HepG2 (cell line): ENCODE measurements around the gene DNAJC4. TPM values are rescaled to one million over a fixed set of nuclear protein-coding genes. Genes with fewer than 3 reads are reported as not detected.
A peak's percentile ranks its signal among the peaks of the same experiment; 100 is the strongest.

Experiments used
- AGO1 ChIP-seq: fragments of 200-400 bp; formaldehyde crosslinking; IDR thresholded peaks from 2 replicates; pipeline ENCODE4 v1.6.1; 2017; ENCODE audit warnings: mild to moderate bottlenecking, low read depth, low read length, moderate library complexity; ENCODE audit not compliant: poor library complexity, severe bottlenecking
- EHMT2 ChIP-seq: fragments of 200-600 bp; sonication (generic); IDR thresholded peaks from 2 replicates; pipeline ENCODE4 v1.7.0; 2017; ENCODE audit warnings: antibody characterized with exemption, low read depth, low read length, borderline replicate concordance
- MATR3 ChIP-seq: sonication (generic); formaldehyde crosslinking; IDR thresholded peaks from 2 replicates; pipeline ENCODE4 v1.4.0; 2020; ENCODE audit warnings: missing genetic modification reagents
- NFIB ChIP-seq: sonication (generic); formaldehyde crosslinking; IDR thresholded peaks from 2 replicates; pipeline ENCODE4 v1.9.0; 2021; ENCODE audit warnings: missing genetic modification reagents, mild to moderate bottlenecking, borderline replicate concordance
- PHF5A ChIP-seq: IDR thresholded peaks from one replicate; pipeline ENCODE4 v1.6.1; 2018; ENCODE audit warnings: low read depth, missing genetic modification reagents; ENCODE audit not compliant: unreplicated experiment
- POLR2AphosphoS5 ChIP-seq: IDR thresholded peaks from 2 replicates; pipeline ENCODE4 v1.6.1; 2012; ENCODE audit warnings: low read depth, low read length
- PPARG ChIP-seq: conservative IDR thresholded peaks from 2 replicates; pipeline ENCODE4 v1.6.1; 2016; ENCODE audit warnings: missing biosample characterization, missing genetic modification reagents
- TERF1 ChIP-seq: sonication (generic); formaldehyde crosslinking; IDR thresholded peaks from 2 replicates; pipeline ENCODE4 v1.8.0; 2022; ENCODE audit warnings: mild to moderate bottlenecking, missing genetic modification reagents, moderate library complexity
- TRAFD1 ChIP-seq: sonication (generic); formaldehyde crosslinking; IDR thresholded peaks from 2 replicates; pipeline ENCODE4 v1.5.1; 2020; ENCODE audit warnings: missing genetic modification reagents, mild to moderate bottlenecking, borderline replicate concordance
- YY1 ChIP-seq: IDR thresholded peaks from 2 replicates; pipeline ENCODE4 v1.6.1; 2011; ENCODE audit warnings: low read length, low read depth, moderate library complexity, mild to moderate bottlenecking; ENCODE audit not compliant: insufficient read depth, insufficient replicate concordance
- ZBTB20 ChIP-seq: sonication (generic); formaldehyde crosslinking; IDR thresholded peaks from 2 replicates; pipeline ENCODE4 v1.8.1; 2023; ENCODE audit warnings: missing genetic modification reagents, low read depth, mild to moderate bottlenecking, borderline replicate concordance
- ZNF160 ChIP-seq: sonication (generic); formaldehyde crosslinking; IDR thresholded peaks from 2 replicates; pipeline ENCODE4 v1.8.0; 2022; ENCODE audit warnings: mild to moderate bottlenecking, inconsistent platforms, missing genetic modification reagents
- ZNF329 ChIP-seq: sonication (generic); formaldehyde crosslinking; IDR thresholded peaks from 2 replicates; pipeline ENCODE4 v1.9.0; 2021; ENCODE audit warnings: low read depth, mild to moderate bottlenecking, missing genetic modification reagents
- ZNF879 ChIP-seq: sonication (generic); formaldehyde crosslinking; IDR thresholded peaks from 2 replicates; pipeline ENCODE4 v1.8.1; 2023; ENCODE audit warnings: missing genetic modification reagents
- ZSCAN29 ChIP-seq: sonication (generic); formaldehyde crosslinking; conservative IDR thresholded peaks from 2 replicates; pipeline ENCODE4 v1.4.0; 2020; ENCODE audit warnings: mild to moderate bottlenecking, missing genetic modification reagents
- ZSCAN30 ChIP-seq: sonication (generic); formaldehyde crosslinking; IDR thresholded peaks from 2 replicates; pipeline ENCODE4 v1.5.0; 2020; ENCODE audit warnings: mild to moderate bottlenecking, missing genetic modification reagents
- polyA plus RNA-seq, 8 experiments: library from polyadenylated mRNA; depleted of rRNA in 3 of 8; stranded (reverse) in 7 of 8; unstranded in 1 of 8; fragments of >200 nt; fragmentation: Illumina TruSeq in 4 of 8; extraction: Trizol in 4 of 8; gene quantifications; 2 replicates each; pipeline versions ENCODE4 v1.2.1 to v1.2.3, GENCODE V29; 2011 to 2016; ENCODE audit warnings: low read depth in 4 of 8, missing spikeins in 1 of 8, mixed read lengths in 1 of 8; ENCODE audit not compliant: insufficient read depth in 1 of 8
- total RNA-seq, 5 experiments: library from RNA; depleted of rRNA; stranded (reverse); fragments of >200 nt; fragmentation: Illumina TruSeq; extraction: Trizol; gene quantifications; 2 replicates each; pipeline ENCODE4 v1.2.3, GENCODE V29; 2016; ENCODE audit warnings: low read depth in 1 of 5
- TF ChIP-seq, protein P1 (sequence below): sonication (generic); formaldehyde crosslinking; IDR thresholded peaks from 2 replicates; pipeline ENCODE4 v1.4.0; 2020; ENCODE audit warnings: missing genetic modification reagents
- TF ChIP-seq, protein P2 (sequence below): sonication (generic); formaldehyde crosslinking; IDR thresholded peaks from 2 replicates; pipeline ENCODE4 v1.9.0; 2021; ENCODE audit warnings: missing genetic modification reagents, mild to moderate bottlenecking, borderline replicate concordance
- TF ChIP-seq, protein P3 (sequence below): IDR thresholded peaks from 2 replicates; pipeline ENCODE4 v1.6.1; 2012; ENCODE audit warnings: low read length, improper control_type of control experiment

DNAJC4 gene
- total and polyA plus RNA-seq, 2 of the 13 experiments (the other 11 are each of a cell fraction or from before 2014, with no cell fraction given) = 10.3 to 60.8 TPM

GRCh38 chr11:64237484-64237951 is 7.2 kb downstream of the DNAJC4 start (continued):
- TF ChIP-seq, protein P1, sequence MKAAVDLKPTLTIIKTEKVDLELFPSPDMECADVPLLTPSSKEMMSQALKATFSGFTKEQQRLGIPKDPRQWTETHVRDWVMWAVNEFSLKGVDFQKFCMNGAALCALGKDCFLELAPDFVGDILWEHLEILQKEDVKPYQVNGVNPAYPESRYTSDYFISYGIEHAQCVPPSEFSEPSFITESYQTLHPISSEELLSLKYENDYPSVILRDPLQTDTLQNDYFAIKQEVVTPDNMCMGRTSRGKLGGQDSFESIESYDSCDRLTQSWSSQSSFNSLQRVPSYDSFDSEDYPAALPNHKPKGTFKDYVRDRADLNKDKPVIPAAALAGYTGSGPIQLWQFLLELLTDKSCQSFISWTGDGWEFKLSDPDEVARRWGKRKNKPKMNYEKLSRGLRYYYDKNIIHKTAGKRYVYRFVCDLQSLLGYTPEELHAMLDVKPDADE (CRISPR knock-in tag) = no peak
- TF ChIP-seq YY1 = no peak
- TF ChIP-seq, protein P2, sequence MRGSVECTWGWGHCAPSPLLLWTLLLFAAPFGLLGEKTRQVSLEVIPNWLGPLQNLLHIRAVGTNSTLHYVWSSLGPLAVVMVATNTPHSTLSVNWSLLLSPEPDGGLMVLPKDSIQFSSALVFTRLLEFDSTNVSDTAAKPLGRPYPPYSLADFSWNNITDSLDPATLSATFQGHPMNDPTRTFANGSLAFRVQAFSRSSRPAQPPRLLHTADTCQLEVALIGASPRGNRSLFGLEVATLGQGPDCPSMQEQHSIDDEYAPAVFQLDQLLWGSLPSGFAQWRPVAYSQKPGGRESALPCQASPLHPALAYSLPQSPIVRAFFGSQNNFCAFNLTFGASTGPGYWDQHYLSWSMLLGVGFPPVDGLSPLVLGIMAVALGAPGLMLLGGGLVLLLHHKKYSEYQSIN = no peak
- TF ChIP-seq, protein P3, sequence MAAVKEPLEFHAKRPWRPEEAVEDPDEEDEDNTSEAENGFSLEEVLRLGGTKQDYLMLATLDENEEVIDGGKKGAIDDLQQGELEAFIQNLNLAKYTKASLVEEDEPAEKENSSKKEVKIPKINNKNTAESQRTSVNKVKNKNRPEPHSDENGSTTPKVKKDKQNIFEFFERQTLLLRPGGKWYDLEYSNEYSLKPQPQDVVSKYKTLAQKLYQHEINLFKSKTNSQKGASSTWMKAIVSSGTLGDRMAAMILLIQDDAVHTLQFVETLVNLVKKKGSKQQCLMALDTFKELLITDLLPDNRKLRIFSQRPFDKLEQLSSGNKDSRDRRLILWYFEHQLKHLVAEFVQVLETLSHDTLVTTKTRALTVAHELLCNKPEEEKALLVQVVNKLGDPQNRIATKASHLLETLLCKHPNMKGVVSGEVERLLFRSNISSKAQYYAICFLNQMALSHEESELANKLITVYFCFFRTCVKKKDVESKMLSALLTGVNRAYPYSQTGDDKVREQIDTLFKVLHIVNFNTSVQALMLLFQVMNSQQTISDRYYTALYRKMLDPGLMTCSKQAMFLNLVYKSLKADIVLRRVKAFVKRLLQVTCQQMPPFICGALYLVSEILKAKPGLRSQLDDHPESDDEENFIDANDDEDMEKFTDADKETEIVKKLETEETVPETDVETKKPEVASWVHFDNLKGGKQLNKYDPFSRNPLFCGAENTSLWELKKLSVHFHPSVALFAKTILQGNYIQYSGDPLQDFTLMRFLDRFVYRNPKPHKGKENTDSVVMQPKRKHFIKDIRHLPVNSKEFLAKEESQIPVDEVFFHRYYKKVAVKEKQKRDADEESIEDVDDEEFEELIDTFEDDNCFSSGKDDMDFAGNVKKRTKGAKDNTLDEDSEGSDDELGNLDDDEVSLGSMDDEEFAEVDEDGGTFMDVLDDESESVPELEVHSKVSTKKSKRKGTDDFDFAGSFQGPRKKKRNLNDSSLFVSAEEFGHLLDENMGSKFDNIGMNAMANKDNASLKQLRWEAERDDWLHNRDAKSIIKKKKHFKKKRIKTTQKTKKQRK = no peak
- TF ChIP-seq PHF5A (CRISPR knock-in tag) = no peak
- TF ChIP-seq ZSCAN29 (CRISPR knock-in tag) = no peak
- TF ChIP-seq PPARG = 0 out of 2 replicates have a peak, but pooled peaks have one; percentile 36
- peak; percentile 45; the same call in 1 of the 2 replicates for TF ChIP-seq ZNF329 (CRISPR knock-in tag)
- TF ChIP-seq AGO1 = no peak
- no peak for TF ChIP-seq ZNF160 (CRISPR knock-in tag)
- no peak for TF ChIP-seq ZNF879 (CRISPR knock-in tag)
- TF ChIP-seq ZBTB20 = no peak; the same call in 1 of the 2 replicates
- TF ChIP-seq TRAFD1 (CRISPR knock-in tag) = no peak
- no peak for TF ChIP-seq ZSCAN30 (CRISPR knock-in tag)
- peak; percentile 25; the same call in 1 of the 2 replicates for TF ChIP-seq POLR2AphosphoS5
- no peak for TF ChIP-seq EHMT2
- TF ChIP-seq NFIB = no peak
- TF ChIP-seq MATR3 (CRISPR knock-in tag) = no peak
- TF ChIP-seq TERF1 (CRISPR knock-in tag) = no peak
